Amniotic epithelial cell (primary cell): ENCODE data around the gene NOS1AP.

Source experiments
- DNase-seq: peaks from one replicate; pipeline ENCODE4 v3.0.0-alpha.2; 2010; ENCODE audit warnings: low read depth

Gene NOS1AP

DNA sequence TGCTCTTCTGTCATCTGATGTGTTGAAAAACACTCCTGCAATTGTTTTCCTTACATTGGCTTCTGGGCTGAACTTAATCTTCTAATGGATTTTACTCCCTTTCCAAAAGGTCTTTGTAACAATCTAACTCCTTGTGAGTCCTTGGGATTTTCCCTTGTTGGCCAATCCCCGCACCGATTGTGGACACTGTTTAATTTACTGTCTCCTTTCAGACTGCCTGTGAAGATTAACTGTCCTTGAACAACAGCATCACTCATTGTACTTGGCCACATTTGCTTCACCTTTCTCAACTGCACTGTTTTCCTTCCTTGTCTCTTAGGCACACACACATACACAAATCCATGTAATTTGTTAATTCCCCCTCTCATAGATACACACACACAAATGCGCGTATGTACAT, 186.8 kb downstream of the NOS1AP start:
- peak; percentile 88 for DNase-seq

DNA sequence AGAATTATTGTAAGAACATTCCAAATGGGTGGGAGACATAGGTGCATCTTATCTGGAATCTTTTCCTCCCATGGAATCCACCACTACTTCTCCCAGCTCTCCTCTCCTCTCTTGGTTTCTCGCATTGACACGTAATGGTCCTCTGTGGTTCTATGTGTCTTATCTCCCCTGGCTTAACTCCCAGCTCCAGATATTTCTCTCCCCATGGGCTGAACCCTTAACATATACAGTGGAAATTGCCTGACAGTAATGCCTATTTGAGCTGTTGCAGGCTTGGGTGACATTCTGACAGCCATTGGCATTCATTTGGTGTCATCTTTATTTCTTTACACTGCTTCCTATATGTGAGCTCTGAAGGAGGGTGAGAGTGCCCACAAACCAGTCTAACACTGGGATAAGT, 188.9 kb downstream of the NOS1AP start:
- peak; percentile 51 for DNase-seq

GRCh38 chr1:162259894-162260455, 190.5 kb downstream of the NOS1AP start:
- DNase-seq, result no peak

GRCh38 chr1:162264108-162264507, 194.6 kb downstream of the NOS1AP start:
- DNase-seq, result no peak

DNA sequence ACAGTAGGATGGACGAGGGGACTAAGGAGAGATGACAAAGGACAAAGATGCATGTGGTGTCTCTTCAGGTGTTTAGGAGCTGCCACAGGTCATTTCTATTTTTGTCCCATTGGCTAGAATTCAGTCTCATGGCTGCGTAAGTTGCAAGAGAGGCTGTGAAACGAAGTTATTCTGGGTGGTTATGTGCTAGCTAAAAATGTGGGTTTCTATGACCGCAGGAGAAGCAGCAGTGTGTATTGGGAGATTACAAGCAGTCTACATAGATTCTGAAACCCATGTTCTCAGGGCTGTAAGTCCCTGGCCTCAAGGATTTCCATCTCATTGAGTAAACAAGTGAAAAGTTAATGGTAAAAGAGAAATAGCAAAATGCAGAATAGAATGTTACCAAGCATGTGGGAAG, 196.5 kb downstream of the NOS1AP start:
- DNase-seq, result no peak

GRCh38 chr1:162270016-162270770, 200.7 kb downstream of the NOS1AP start:
- DNase-seq, result no peak

GRCh38 chr1:162271972-162272371, 202.5 kb downstream of the NOS1AP start:
- DNase-seq, result no peak

- DNase-seq, result no peak
These were observed 202.9 kb downstream of the NOS1AP start for GRCh38 chr1:162272419-162272818.

DNA sequence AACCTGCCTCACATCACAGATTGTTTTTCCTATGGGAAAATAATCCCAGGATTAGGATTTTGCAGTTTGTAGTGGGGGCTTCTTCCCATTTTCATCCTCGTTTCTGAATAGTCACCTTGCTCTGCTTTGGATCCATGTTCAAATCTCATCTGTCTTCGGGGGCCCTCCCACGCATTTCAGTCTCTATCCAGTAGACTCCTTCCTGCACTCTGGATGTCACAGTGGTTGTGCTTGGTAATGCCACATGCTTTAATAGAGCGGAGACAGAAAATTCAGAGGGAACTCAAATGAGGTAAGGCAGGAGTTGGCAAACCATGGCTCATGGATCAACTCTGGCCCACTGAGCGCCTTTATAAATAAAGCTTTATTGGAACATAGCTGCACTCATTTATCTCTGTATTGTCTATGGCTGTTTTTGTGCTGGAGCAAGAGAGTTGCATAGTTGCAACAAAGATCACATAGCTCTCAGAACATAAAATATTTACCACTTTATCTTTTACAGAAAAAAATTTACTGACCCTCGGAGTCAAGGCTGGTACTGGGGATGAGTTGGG, 206.2 kb downstream of the NOS1AP start:
- DNase-seq, result no peak

DNA sequence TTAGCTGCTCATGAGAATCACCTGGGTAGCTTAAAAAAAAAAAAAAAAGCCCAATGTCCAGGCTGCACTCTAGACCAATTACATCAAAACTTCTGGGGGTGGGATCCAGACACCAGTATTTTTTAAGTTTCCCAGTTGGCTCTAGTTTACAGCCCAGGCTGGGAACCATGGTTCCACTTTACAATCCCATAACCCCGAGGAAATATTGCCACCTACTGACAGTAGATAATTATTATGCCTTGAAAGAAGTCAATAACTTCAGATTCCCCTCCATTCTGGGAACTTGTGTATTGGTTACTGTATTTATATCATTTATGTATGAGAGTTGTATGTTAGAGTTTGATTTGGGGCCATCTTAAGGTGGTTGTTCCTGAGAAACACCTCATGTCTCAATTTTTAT, 207.0 kb downstream of the NOS1AP start:
- peak; percentile 27 for DNase-seq

DNA sequence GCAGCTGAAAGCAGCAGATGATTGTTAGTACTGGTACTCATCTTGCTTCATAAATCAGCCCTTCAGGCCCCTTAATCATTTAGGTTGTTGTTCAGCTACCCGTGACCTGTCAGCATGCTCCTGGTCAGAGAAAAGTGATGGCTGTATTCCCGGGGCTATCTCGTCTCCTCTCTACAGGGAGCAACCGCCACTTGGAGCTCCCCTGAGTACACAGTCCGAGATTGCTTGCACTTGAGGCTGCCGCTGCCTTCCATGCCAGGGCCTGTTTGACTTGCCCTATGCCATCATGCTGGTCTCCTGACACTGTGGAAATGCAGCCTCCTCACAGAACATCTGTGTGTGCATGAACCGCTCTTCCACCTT, 209.6 kb downstream of the NOS1AP start:
- peak; percentile 39 for DNase-seq

- DNase-seq, result peak; percentile 15
These were observed 211.9 kb downstream of the NOS1AP start for GRCh38 chr1:162281426-162281825.

DNA sequence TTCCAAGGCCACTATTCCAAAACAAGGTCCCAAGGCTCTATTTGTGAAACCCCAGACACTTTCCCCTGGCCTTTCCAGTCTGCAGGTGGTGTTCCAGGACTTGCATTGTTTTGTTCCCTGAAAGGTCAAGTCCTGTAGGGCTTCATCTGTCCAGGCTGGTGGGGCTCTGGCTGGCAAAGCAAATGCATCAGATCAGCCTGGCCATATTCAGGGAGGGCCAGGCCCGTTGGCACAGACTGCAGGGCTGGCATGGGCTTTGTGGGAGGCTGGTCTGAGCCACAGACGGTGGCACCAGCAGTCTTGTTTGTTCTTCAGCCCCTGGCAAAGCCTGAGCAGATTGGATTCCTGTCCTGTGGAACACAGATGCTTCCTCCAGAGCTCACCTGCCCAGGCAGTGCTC, 214.2 kb downstream of the NOS1AP start:
- DNase-seq, result no peak

GRCh38 chr1:162284206-162284955, 214.9 kb downstream of the NOS1AP start:
- peak; percentile 37 for DNase-seq

DNA sequence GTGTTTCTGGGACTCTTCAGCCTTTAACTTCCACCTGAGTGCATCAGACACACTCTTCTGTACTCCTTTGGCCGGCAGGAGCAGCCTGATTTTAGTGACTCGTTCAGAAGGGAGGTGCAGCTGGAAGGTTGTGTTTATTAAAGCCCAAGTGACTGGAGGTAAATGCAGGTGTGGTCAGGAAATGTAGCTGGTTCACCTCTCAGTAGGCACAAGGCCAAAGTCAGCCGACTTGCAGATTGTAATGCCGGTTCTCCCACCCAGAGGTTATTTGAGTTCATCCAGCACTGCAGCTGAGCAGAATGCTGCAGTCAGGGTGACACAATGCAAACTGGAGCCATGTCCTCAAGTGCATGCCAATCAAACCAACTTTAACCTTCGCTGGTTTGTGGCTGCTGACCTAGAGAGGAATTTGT, 215.7 kb downstream of the NOS1AP start:
- DNase-seq, result no peak

- no peak for DNase-seq
These were observed 221.5 kb downstream of the NOS1AP start for GRCh38 chr1:162291000-162291399.

DNA sequence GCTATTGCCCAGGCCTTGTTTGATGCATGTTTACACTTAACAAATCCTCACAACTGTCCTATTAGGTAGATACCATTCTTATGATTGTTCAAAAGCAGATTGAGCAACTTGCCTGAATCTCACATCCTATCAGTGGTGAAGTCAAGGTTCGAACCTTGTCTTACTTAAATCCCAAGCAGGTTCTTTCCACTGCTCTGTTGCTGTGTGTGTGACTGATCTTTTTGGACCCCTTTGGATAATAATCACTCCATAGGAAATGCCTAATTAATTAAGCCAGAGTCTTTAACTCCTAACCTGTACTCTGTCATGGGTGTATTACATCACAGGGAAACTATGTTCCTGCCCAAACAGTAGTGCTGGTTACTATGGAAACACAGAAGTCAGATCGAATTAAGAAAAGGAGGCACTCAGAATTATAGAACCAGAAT, 222.9 kb downstream of the NOS1AP start:
- DNase-seq, result peak; percentile 57

- DNase-seq, result peak; percentile 4
These were observed 223.7 kb downstream of the NOS1AP start for GRCh38 chr1:162293073-162293692.

DNA sequence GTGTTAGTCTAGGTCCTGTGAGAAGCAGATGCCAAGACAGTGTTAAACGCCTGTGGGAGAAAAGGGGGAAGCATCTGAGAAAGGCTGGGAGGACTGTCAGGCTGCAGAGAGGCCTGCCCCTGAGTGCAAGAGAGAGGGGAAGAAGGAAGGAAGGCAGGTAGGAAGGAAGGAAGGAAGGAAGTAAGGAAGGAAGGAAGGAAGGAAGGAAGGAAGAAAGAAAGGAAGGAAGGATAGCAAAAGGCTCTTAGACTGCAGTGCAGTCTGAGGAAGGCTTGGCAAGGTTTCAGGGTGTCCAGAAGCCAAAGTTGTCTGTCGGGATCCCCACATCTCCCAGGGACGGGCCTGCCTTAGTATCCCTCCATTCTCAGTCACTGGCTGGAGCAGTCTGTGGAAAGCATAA, 224.5 kb downstream of the NOS1AP start:
- DNase-seq, result no peak

- no peak for DNase-seq
These were observed 227.7 kb downstream of the NOS1AP start for GRCh38 chr1:162297208-162297607.

- no peak for DNase-seq
These were observed 228.8 kb downstream of the NOS1AP start for GRCh38 chr1:162298266-162298665.

- no peak for DNase-seq
These were observed 229.5 kb downstream of the NOS1AP start for GRCh38 chr1:162299018-162299417.
